ENCODE data around the gene ENTR1. TPM values are rescaled to one million over a fixed set of nuclear protein-coding genes. Genes with fewer than 3 reads are reported as not detected.

Gene ENTR1
- total RNA-seq, 2 donors from 2014 or later = 19.9 to 52.5 TPM

- Histone ChIP-seq H3K4me3 (no peak overlapping the region), H3K27me3 (replicated peaks; ENCODE audit: insufficient read depth) (no peaks in the 10 kb centered on the region), H3K27ac (no peak overlapping the region), H3K4me1 (replicated peaks) (no peaks in the 10 kb centered on the region), H3K36me3 (no peaks in the 10 kb centered on the region), H3K9me3 (no peaks in the 10 kb centered on the region)
- no peak for DNase-seq (ENCODE audit: low spot score)
- intact Hi-C loops (cut with DNase I) = no loop called here
- no peak for TF ChIP-seq CTCF (IDR thresholded peaks at IDR 0.05)
- no peak for TF ChIP-seq POLR2AphosphoS5 (IDR thresholded peaks at IDR 0.05)
- no peak for TF ChIP-seq POLR2A (IDR thresholded peaks at IDR 0.05)
- 84% methylated on average over 11 of the region's 11 CpGs for WGBS
These were observed 57.3 kb downstream of the ENTR1 start for GRCh38 chr9:136353088-136353487.

- TF ChIP-seq POLR2A (IDR thresholded peaks at IDR 0.05) (no peak), CTCF (IDR thresholded peaks at IDR 0.05) (no peak), POLR2AphosphoS5 (IDR thresholded peaks at IDR 0.05) (no peak)
- Histone ChIP-seq H3K4me3 (no peak overlapping the region), H3K9me3 (no peaks in the 10 kb centered on the region), H3K27me3 (replicated peaks; ENCODE audit: insufficient read depth) (no peaks in the 10 kb centered on the region), H3K36me3 (no peaks in the 10 kb centered on the region), H3K27ac (no peak overlapping the region), H3K4me1 (replicated peaks) (no peaks in the 10 kb centered on the region)
- intact Hi-C loops (cut with DNase I) = no loop called here
- 58% methylated on average over 13 of the region's 16 CpGs for WGBS
- DNase-seq (ENCODE audit: low spot score) = no peak
These were observed 57.7 kb downstream of the ENTR1 start for GRCh38 chr9:136352682-136353081.

Other genes with a start within 250 kb of the ENTR1 start
- 1 to 10 TPM in 1 of 2 donors, not detected in 1; 1.3 TPM for gene LHX3, start 205.5 kb downstream of the ENTR1 start, total RNA-seq
- 10 to 100 TPM in 1 of 2 donors, 1 to 10 TPM in 1; 4.3 to 12.2 TPM for gene QSOX2, start 164.8 kb downstream of the ENTR1 start, total RNA-seq
- gene CCDC187, start 106.5 kb downstream of the ENTR1 start, total RNA-seq = 1 to 10 TPM in 1 of 2 donors, not detected in 1; 1.2 TPM
- gene GPSM1, start 83.1 kb downstream of the ENTR1 start, total RNA-seq = 10 to 100 TPM; 11.3 to 89.2 TPM
- gene DNLZ, start 46.9 kb downstream of the ENTR1 start, total RNA-seq = 10 to 100 TPM; 37.6 to 64.3 TPM
- 1 to 10 TPM; 1.5 to 3.4 TPM for gene CARD9, start 36.9 kb downstream of the ENTR1 start, total RNA-seq
- 10 to 100 TPM in 1 of 2 donors, 1 to 10 TPM in 1; 8.6 to 22.2 TPM for gene SNAPC4, start 10.4 kb downstream of the ENTR1 start, total RNA-seq
- 10 to 100 TPM; 29.2 to 58.7 TPM for gene PMPCA, start within 50 bp of the ENTR1 start, total RNA-seq
- 10 to 100 TPM; 10.7 to 22.7 TPM for gene INPP5E, start 29.2 kb upstream of the ENTR1 start, total RNA-seq
- 100 to 1,000 TPM in 1 of 2 donors, 10 to 100 TPM in 1; 94.7 to 111 TPM for gene SEC16A, start 72.4 kb upstream of the ENTR1 start, total RNA-seq
- 10 to 100 TPM; 38.0 to 63.3 TPM for gene NOTCH1, start 135.4 kb upstream of the ENTR1 start, total RNA-seq